Sigmoid colon (tissue), 4 donors: ENCODE data around the gene ANP32E.

ENCODE experiments used
- CTCF ChIP-seq, 4 experiments: fragments of 450-650 bp in 3 of 4; fragments of 200-600 bp in 1 of 4; IDR thresholded peaks; one replicate each; pipeline ENCODE4 v1.5.1; 2016 to 2019; ENCODE audit warnings: antibody characterized with exemption in 4 of 4, mild to moderate bottlenecking in 3 of 4, moderate library complexity in 2 of 4
- POLR2A ChIP-seq, 2 donors: fragments of 450-650 bp; IDR thresholded peaks; one replicate each; pipeline ENCODE4 v1.6.1; 2016; ENCODE audit warnings: antibody characterized with exemption in 2 of 2, mild to moderate bottlenecking in 2 of 2, moderate library complexity in 2 of 2
- POLR2AphosphoS5 ChIP-seq, 4 donors: sonication (generic); formaldehyde crosslinking; IDR thresholded peaks; one replicate each; pipeline ENCODE4 v1.6.1; 2017; ENCODE audit warnings: antibody characterized with exemption in 4 of 4

GRCh38 chr1:150227228-150227627 is 8.7 kb downstream of the ANP32E start:
- TF ChIP-seq POLR2AphosphoS5 (IDR thresholded peaks at IDR 0.05), result no peak
- no peak for TF ChIP-seq CTCF (IDR thresholded peaks at IDR 0.05)
- no peak for TF ChIP-seq POLR2A (IDR thresholded peaks at IDR 0.05)
